AG10803 (cell line): Measurements from ENCODE around the gene PCCA.
"Not testable (repeated sequence)": the region's sequence is repeated elsewhere in the genome, so short reads cannot be mapped to it uniquely, and the experiment has no call there.

ENCODE experiments used
- DNase-seq: peaks from one replicate; pipeline ENCODE4 v3.0.0; 2010; ENCODE audit warnings: low read depth
- H3K4me3 ChIP-seq: 2 replicates; pipeline ENCODE4 v1.5.1; 2011; ENCODE audit warnings: mild to moderate bottlenecking, low read length, control low read depth
- TF ChIP-seq, protein P1 (sequence below): conservative IDR thresholded peaks from 2 replicates; pipeline ENCODE4 v1.5.1; 2011; ENCODE audit warnings: mild to moderate bottlenecking, low read length, control low read depth, inconsistent platforms

The PCCA gene

GRCh38 chr13:100563779-100564178 is 474.9 kb downstream of the PCCA start:
- DNase-seq = no peak
- TF ChIP-seq, protein P1, sequence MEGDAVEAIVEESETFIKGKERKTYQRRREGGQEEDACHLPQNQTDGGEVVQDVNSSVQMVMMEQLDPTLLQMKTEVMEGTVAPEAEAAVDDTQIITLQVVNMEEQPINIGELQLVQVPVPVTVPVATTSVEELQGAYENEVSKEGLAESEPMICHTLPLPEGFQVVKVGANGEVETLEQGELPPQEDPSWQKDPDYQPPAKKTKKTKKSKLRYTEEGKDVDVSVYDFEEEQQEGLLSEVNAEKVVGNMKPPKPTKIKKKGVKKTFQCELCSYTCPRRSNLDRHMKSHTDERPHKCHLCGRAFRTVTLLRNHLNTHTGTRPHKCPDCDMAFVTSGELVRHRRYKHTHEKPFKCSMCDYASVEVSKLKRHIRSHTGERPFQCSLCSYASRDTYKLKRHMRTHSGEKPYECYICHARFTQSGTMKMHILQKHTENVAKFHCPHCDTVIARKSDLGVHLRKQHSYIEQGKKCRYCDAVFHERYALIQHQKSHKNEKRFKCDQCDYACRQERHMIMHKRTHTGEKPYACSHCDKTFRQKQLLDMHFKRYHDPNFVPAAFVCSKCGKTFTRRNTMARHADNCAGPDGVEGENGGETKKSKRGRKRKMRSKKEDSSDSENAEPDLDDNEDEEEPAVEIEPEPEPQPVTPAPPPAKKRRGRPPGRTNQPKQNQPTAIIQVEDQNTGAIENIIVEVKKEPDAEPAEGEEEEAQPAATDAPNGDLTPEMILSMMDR = no peak
- H3K4me3 ChIP-seq = no peak overlapping the region

GRCh38 chr13:100564444-100565223 is 475.7 kb downstream of the PCCA start:
- TF ChIP-seq, protein P1 = no peak
- no peak overlapping the region for H3K4me3 ChIP-seq
- no peak for DNase-seq

DNA sequence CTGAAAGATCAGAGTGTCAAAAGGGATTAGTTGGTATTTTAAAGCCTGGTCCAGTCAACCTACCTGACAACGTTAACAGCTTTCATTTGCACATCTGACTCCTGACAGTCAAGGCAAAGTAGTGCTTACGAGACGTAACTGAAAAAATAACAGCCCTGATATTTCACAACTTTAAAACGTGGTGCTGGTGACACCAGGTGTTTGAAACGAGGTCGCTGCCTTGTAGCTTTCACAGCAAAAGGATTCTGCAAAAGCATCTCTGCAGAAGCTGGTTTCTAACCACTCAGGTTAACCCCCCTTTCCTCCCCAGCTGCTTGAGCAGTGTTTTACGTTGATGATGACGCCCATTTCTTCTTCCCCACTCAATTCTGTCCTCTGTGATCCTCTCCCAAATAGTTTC is 476.4 kb downstream of the PCCA start:
- TF ChIP-seq, protein P1 = no peak
- DNase-seq = no peak
- no peak overlapping the region for H3K4me3 ChIP-seq

DNA sequence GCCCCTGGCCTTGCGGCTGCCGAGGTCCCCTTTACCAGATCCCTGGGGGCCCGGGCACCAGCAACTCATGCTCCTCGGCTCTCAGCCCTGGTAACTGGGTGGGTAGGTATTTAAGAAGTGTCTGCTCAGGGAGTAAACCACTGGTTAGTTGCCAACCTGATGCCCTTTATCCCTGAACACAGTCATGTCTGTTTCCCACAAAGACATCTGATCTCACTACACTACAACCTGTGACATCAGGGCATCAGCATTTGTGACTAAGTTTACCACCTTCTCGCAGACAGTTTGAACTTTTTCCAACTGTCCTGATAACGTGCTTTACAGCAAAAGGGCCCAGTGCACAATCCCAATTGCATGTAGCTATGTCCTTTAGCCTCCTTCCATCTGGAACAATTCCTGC is 477.6 kb downstream of the PCCA start:
- peak; percentile 13 for DNase-seq
- TF ChIP-seq, protein P1 = no peak
- no peak overlapping the region for H3K4me3 ChIP-seq

GRCh38 chr13:100573121-100573520 is 484.2 kb downstream of the PCCA start:
- TF ChIP-seq, protein P1 = peak; percentile 88
- DNase-seq = peak; percentile 82
- no peak overlapping the region for H3K4me3 ChIP-seq

DNA sequence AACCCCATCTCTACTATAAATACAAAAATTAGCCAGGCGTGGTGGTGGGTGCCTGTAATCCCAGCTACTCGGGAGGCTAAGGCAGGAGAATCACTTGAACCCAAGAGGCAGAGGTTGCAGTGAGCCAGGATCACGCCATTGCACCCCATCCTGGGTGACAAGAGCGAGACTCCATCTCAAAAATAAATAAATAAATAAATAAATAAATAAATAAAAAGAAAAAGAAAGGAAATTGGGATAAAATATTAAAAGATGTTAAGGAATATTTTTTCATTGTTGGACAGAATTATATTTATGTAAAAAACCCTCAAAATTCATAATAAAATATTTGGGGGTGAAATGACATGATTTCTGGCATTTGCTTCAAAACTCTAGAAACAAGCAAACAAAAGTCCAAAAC is 488.3 kb downstream of the PCCA start:
- DNase-seq = not testable (repeated sequence)

More for the DNA sequence above, 488.3 kb downstream of the PCCA start:
- H3K4me3 ChIP-seq = not testable (repeated sequence)
